ENCODE measurements around the gene ICA1.

DNA sequence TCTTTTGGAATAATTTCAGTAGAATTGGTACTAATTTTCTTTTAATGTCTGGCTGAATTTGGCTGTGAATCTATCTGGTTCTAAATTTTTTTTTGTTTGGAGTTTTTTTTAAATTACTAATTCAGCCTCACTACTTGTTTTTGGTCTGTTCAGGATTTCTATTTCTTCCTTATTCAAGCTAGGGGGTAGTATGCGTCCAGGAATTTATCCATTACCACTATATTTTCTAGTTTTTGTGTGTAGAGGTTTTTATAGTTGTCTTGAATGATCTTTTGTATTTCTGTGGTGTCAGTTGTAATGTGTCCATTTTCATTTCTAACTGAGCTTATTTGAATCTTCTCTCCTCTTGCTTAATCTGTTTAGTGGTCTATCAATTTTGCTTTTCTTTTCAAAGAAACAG is 48.9 kb upstream of the ICA1 start:
- TF ChIP-seq POLR2A (IDR thresholded peaks at IDR 0.05; ENCODE audit: low read length) = no peak
- TF ChIP-seq KDM5A (IDR thresholded peaks at IDR 0.05) = no peak
- TF ChIP-seq, protein P1, sequence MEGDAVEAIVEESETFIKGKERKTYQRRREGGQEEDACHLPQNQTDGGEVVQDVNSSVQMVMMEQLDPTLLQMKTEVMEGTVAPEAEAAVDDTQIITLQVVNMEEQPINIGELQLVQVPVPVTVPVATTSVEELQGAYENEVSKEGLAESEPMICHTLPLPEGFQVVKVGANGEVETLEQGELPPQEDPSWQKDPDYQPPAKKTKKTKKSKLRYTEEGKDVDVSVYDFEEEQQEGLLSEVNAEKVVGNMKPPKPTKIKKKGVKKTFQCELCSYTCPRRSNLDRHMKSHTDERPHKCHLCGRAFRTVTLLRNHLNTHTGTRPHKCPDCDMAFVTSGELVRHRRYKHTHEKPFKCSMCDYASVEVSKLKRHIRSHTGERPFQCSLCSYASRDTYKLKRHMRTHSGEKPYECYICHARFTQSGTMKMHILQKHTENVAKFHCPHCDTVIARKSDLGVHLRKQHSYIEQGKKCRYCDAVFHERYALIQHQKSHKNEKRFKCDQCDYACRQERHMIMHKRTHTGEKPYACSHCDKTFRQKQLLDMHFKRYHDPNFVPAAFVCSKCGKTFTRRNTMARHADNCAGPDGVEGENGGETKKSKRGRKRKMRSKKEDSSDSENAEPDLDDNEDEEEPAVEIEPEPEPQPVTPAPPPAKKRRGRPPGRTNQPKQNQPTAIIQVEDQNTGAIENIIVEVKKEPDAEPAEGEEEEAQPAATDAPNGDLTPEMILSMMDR (IDR thresholded peaks at IDR 0.05) = no peak
- TF ChIP-seq, protein P2, sequence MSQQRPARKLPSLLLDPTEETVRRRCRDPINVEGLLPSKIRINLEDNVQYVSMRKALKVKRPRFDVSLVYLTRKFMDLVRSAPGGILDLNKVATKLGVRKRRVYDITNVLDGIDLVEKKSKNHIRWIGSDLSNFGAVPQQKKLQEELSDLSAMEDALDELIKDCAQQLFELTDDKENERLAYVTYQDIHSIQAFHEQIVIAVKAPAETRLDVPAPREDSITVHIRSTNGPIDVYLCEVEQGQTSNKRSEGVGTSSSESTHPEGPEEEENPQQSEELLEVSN (IDR thresholded peaks at IDR 0.05; ENCODE audit: borderline replicate concordance, low read depth) = no peak
- TF ChIP-seq, protein P3, sequence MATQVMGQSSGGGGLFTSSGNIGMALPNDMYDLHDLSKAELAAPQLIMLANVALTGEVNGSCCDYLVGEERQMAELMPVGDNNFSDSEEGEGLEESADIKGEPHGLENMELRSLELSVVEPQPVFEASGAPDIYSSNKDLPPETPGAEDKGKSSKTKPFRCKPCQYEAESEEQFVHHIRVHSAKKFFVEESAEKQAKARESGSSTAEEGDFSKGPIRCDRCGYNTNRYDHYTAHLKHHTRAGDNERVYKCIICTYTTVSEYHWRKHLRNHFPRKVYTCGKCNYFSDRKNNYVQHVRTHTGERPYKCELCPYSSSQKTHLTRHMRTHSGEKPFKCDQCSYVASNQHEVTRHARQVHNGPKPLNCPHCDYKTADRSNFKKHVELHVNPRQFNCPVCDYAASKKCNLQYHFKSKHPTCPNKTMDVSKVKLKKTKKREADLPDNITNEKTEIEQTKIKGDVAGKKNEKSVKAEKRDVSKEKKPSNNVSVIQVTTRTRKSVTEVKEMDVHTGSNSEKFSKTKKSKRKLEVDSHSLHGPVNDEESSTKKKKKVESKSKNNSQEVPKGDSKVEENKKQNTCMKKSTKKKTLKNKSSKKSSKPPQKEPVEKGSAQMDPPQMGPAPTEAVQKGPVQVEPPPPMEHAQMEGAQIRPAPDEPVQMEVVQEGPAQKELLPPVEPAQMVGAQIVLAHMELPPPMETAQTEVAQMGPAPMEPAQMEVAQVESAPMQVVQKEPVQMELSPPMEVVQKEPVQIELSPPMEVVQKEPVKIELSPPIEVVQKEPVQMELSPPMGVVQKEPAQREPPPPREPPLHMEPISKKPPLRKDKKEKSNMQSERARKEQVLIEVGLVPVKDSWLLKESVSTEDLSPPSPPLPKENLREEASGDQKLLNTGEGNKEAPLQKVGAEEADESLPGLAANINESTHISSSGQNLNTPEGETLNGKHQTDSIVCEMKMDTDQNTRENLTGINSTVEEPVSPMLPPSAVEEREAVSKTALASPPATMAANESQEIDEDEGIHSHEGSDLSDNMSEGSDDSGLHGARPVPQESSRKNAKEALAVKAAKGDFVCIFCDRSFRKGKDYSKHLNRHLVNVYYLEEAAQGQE (IDR thresholded peaks at IDR 0.05) = no peak
- TF ChIP-seq CHD4 (IDR thresholded peaks at IDR 0.05; ENCODE audit: borderline replicate concordance) = no peak
- TF ChIP-seq NR3C1 (IDR thresholded peaks at IDR 0.05) = no peak
- TF ChIP-seq, protein P4, sequence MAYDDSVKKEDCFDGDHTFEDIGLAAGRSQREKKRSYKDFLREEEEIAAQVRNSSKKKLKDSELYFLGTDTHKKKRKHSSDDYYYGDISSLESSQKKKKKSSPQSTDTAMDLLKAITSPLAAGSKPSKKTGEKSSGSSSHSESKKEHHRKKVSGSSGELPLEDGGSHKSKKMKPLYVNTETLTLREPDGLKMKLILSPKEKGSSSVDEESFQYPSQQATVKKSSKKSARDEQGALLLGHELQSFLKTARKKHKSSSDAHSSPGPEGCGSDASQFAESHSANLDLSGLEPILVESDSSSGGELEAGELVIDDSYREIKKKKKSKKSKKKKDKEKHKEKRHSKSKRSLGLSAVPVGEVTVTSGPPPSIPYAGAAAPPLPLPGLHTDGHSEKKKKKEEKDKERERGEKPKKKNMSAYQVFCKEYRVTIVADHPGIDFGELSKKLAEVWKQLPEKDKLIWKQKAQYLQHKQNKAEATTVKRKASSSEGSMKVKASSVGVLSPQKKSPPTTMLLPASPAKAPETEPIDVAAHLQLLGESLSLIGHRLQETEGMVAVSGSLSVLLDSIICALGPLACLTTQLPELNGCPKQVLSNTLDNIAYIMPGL (CRISPR knock-in tag; IDR thresholded peaks at IDR 0.05; ENCODE audit: borderline replicate concordance) = no peak
- no peak for TF ChIP-seq SREBF2 (IDR thresholded peaks at IDR 0.05)
